Measurements from ENCODE around the gene OR52R1. TPM values are rescaled to one million over a fixed set of nuclear protein-coding genes. Genes with fewer than 3 reads are reported as not detected.

The OR52R1 gene
- total RNA-seq, 1 experiment from 2014 or later: not detected

DNA sequence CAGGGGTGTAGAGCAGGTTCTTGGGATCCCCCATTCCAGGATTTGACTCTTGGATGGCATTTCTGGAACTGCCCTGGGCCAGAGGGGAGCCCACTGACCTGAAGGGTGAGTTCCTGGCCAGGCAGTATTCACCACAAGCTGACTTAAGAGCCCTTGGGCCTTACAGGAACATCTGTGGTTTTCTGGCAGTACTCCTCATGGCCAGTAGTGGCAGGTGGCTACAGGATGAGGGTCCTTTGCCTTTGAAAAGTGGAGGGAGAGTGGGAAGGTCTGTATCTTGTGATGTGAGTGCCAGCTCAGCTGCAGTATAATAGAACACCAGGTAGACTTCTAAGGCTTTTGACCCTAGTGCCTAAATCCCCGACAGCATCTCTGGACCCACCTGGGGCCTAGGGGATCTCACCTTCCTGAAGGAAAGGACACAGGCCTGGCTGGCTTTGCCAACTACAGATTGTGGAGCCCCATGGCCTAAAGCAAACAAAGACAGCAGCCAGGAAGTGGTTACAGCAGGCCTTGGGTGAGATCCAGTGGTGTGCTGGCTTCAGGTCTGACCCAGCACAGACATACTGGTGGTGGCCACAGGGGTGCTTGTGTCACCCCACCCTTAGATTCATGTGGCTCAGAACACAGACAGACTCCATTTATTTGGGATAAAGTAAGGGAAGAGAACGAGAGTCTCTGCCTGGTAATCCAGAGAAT lies 35.8 kb upstream of the OR52R1 start:
- no peak overlapping the region for H3K27ac ChIP-seq
- no peak for DNase-seq
- H3K9me3 ChIP-seq (ENCODE audit: insufficient read depth, low read depth): no peaks in the 10 kb centered on the region
- intact Hi-C loops (cut with micrococcal nuclease; ENCODE audit: unreplicated experiment): no loop called here
- TF ChIP-seq EZH2 (IDR thresholded peaks at IDR 0.05; ENCODE audit: low read depth): no peak
- H3F3A ChIP-seq (ENCODE audit: insufficient read depth, low read depth): no peaks in the 10 kb centered on the region
- H3K36me3 ChIP-seq (ENCODE audit: low read depth): no peaks in the 10 kb centered on the region
- H3K79me2 ChIP-seq (ENCODE audit: low read depth): no peaks in the 10 kb centered on the region
- no peak overlapping the region for H2AFZ ChIP-seq
- no peaks in the 10 kb centered on the region for H3K9me2 ChIP-seq (ENCODE audit: insufficient read depth)
- CTCF ChIA-PET: no interaction called here
- POLR2A ChIA-PET (ENCODE audit: unreplicated experiment): no interaction called here
- H3K4me2 ChIP-seq: no peak overlapping the region
- H3K4me3 ChIP-seq: no peak overlapping the region
- no peaks in the 10 kb centered on the region for H3K27me3 ChIP-seq (ENCODE audit: insufficient read depth, low read depth)
- H3K4me1 ChIP-seq (replicated peaks; ENCODE audit: insufficient read depth): no peaks in the 10 kb centered on the region
- no peaks in the 10 kb centered on the region for H4K20me1 ChIP-seq (ENCODE audit: insufficient read depth)
- no TSS peak for BruUV-seq (replicated peaks)

DNA sequence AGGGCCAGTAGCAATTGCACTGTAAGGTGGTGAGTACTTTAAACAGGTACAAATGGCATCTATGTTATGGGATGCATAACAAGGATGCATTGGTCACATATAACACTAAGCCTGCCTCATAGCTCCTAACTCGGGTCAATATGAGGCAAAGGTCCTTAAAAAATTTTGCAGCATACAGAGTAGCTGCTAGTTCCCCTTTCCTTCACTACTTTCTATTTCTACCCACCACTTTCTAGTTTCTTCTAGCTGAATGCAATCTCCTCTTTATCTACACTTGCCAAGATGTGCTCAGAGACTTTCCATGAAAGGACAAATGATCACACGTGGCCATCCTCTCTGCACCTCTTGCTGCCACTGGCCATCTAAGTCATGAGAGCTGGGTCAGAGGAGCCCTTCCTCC lies 26.7 kb upstream of the OR52R1 start:
- Histone ChIP-seq H3K4me2 (no peak overlapping the region), H3K27ac (no peak overlapping the region), H3K9me2 (ENCODE audit: insufficient read depth) (no peaks in the 10 kb centered on the region), H3K27me3 (ENCODE audit: insufficient read depth, low read depth) (no peaks in the 10 kb centered on the region), H2AFZ (no peak overlapping the region), H3K4me3 (no peak overlapping the region), H3K36me3 (ENCODE audit: low read depth) (no peaks in the 10 kb centered on the region), H3K4me1 (replicated peaks; ENCODE audit: insufficient read depth) (no peaks in the 10 kb centered on the region), H3F3A (ENCODE audit: insufficient read depth, low read depth) (no peaks in the 10 kb centered on the region), H3K9me3 (ENCODE audit: insufficient read depth, low read depth) (no peaks in the 10 kb centered on the region), H3K79me2 (ENCODE audit: low read depth) (no peaks in the 10 kb centered on the region), H4K20me1 (ENCODE audit: insufficient read depth) (no peaks in the 10 kb centered on the region)
- BruUV-seq (replicated peaks): no TSS peak
- intact Hi-C loops (cut with micrococcal nuclease; ENCODE audit: unreplicated experiment): no loop called here
- DNase-seq: no peak
- TF ChIP-seq EZH2 (IDR thresholded peaks at IDR 0.05; ENCODE audit: low read depth): no peak
- TF ChIP-seq, protein P1, sequence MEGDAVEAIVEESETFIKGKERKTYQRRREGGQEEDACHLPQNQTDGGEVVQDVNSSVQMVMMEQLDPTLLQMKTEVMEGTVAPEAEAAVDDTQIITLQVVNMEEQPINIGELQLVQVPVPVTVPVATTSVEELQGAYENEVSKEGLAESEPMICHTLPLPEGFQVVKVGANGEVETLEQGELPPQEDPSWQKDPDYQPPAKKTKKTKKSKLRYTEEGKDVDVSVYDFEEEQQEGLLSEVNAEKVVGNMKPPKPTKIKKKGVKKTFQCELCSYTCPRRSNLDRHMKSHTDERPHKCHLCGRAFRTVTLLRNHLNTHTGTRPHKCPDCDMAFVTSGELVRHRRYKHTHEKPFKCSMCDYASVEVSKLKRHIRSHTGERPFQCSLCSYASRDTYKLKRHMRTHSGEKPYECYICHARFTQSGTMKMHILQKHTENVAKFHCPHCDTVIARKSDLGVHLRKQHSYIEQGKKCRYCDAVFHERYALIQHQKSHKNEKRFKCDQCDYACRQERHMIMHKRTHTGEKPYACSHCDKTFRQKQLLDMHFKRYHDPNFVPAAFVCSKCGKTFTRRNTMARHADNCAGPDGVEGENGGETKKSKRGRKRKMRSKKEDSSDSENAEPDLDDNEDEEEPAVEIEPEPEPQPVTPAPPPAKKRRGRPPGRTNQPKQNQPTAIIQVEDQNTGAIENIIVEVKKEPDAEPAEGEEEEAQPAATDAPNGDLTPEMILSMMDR (conservative IDR thresholded peaks at IDR 0.05): no peak
- CTCF ChIA-PET: no interaction called here
- POLR2A ChIA-PET (ENCODE audit: unreplicated experiment): no interaction called here

DNA sequence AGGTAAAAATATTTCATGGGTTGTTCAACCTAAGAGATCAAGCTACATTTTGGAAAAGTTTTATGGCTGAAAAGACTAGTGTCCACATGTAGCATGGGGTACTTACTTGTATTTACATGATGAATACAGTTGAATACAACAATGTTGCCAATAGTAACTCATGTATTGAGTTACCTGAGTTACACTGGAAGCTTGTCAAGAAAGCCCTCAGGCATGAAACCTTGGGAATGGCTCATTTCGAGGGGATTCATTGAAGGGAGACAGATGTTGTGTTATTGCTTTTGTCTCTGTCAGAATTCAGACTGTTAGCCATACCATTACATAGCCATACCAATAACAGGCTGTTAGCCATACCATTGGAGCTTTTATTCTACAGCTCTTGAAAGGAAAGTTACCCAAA lies 26.2 kb upstream of the OR52R1 start:
- ChIA-PET CTCF (no interaction called here), POLR2A (ENCODE audit: unreplicated experiment) (no interaction called here)
- H2AFZ ChIP-seq: no peak overlapping the region
- no peaks in the 10 kb centered on the region for H3K27me3 ChIP-seq (ENCODE audit: insufficient read depth, low read depth)
- no peaks in the 10 kb centered on the region for H3F3A ChIP-seq (ENCODE audit: insufficient read depth, low read depth)
- DNase-seq: no peak
- no peaks in the 10 kb centered on the region for H4K20me1 ChIP-seq (ENCODE audit: insufficient read depth)
- intact Hi-C loops (cut with micrococcal nuclease; ENCODE audit: unreplicated experiment): no loop called here
- H3K4me1 ChIP-seq (replicated peaks; ENCODE audit: insufficient read depth): no peaks in the 10 kb centered on the region
- no peaks in the 10 kb centered on the region for H3K36me3 ChIP-seq (ENCODE audit: low read depth)
- H3K27ac ChIP-seq: no peak overlapping the region
- no peaks in the 10 kb centered on the region for H3K9me2 ChIP-seq (ENCODE audit: insufficient read depth)
- no TSS peak for BruUV-seq (replicated peaks)
- no peak for TF ChIP-seq EZH2 (IDR thresholded peaks at IDR 0.05; ENCODE audit: low read depth)
- TF ChIP-seq, protein P1 (conservative IDR thresholded peaks at IDR 0.05): no peak
- no peak overlapping the region for H3K4me3 ChIP-seq
- no peaks in the 10 kb centered on the region for H3K9me3 ChIP-seq (ENCODE audit: insufficient read depth, low read depth)
- H3K4me2 ChIP-seq: no peak overlapping the region
- no peaks in the 10 kb centered on the region for H3K79me2 ChIP-seq (ENCODE audit: low read depth)

DNA sequence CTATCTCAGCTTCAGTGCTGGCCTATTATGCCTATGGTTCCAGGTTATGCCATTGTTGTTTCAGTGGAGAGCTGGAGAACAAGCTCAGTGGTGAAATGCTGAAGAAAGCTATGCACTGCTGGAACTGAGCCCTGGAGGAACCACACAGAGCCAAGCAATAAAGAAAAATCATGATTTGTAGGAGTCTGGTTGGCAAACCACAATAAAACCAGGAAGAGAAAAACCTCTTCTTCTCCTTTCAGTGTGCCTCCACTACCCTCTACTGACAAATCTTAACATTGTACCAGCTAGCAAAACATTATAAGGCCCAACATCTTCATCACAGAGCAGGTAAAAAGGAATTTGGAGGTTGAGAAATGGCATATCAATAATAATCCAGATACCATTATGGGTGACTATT lies 22.2 kb upstream of the OR52R1 start:
- Histone ChIP-seq H2AFZ (no peak overlapping the region), H3K27me3 (ENCODE audit: insufficient read depth, low read depth) (no peaks in the 10 kb centered on the region), H3K4me1 (replicated peaks; ENCODE audit: insufficient read depth) (no peaks in the 10 kb centered on the region), H3K36me3 (ENCODE audit: low read depth) (no peaks in the 10 kb centered on the region), H3F3A (ENCODE audit: insufficient read depth, low read depth) (no peaks in the 10 kb centered on the region), H3K9me2 (ENCODE audit: insufficient read depth) (no peaks in the 10 kb centered on the region), H3K79me2 (ENCODE audit: low read depth) (no peaks in the 10 kb centered on the region), H3K9me3 (ENCODE audit: insufficient read depth, low read depth) (no peaks in the 10 kb centered on the region), H3K4me2 (no peak overlapping the region), H3K4me3 (no peak overlapping the region), H4K20me1 (ENCODE audit: insufficient read depth) (no peaks in the 10 kb centered on the region), H3K27ac (no peak overlapping the region)
- CTCF ChIA-PET: no interaction called here
- DNase-seq: no peak
- no peak for TF ChIP-seq EZH2 (IDR thresholded peaks at IDR 0.05; ENCODE audit: low read depth)
- TF ChIP-seq, protein P1 (conservative IDR thresholded peaks at IDR 0.05): no peak
- intact Hi-C loops (cut with micrococcal nuclease; ENCODE audit: unreplicated experiment): no loop called here
- POLR2A ChIA-PET (ENCODE audit: unreplicated experiment): no interaction called here
- BruUV-seq (replicated peaks): no TSS peak
